ENCODE results near the gene PASK. TPM values are rescaled to one million over a fixed set of nuclear protein-coding genes. Genes with fewer than 3 reads are reported as not detected.
"Not testable (repeated sequence)": the region's sequence is repeated elsewhere in the genome, so short reads cannot be mapped to it uniquely, and the experiment has no call there.

The PASK gene
- 1 to 10 TPM; 2.8 to 3.7 (median 3.4) TPM for polyA plus RNA-seq

DNA sequence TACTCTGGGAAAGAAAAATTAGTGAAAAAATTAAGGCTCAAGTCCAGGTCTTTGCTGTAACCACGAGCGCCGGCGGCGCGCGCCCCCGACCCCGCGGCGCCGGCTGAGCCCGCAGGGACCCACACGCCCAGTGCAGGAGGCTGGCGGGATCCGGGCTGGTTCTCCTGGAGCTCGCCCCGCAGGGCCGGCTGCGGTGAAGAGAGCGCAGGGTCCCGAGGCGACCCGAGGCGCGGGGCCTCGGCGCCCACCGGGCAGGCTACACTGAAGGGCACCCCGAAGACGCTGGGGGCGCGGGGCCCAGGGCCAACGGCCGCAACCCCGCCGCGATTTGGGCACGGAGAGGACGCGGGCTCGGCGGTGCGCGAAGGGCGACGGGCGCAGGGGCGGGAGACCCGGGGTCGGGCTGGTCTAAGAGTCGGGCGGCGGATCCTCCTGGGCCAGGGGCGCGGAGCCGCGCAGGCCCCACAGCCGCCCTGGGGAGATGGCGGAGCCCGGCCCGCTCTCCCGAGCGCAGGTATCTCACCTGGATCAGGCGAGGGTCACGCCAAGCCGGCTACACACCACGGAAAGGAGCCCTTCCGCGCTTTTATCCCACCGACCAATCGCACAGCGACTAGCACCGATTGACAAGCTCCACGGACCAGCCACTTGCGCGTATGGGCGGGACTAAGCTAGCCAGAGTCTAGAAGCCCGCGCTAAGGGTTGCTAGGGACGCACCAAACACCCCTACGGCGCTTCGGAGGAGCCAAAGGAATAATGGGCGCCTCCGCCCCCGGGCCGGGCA lies at the start of gene PASK:
TSS of gene PASK (minus strand) at position 582 of the 784 bp plus-strand sequence. CDS start 6,440 bp downstream, outside the sequence.
- 0 to 1% (median 1%) methylated on average over 69 to 88 of the region's 88 CpGs for WGBS, 3 donors
- H3K27ac ChIP-seq (ENCODE audit: low read depth, low read length): no peak within 1 kb of the TSS

- no peak overlapping the region for H3K27ac ChIP-seq (ENCODE audit: low read depth, low read length)
- WGBS, 3 donors: 75 to 82% (median 79%) methylated on average over 27 of the region's 27 CpGs
These were observed 49.4 kb upstream of the PASK start for GRCh38 chr2:241198381-241199279.

- no peak overlapping the region for H3K27ac ChIP-seq (ENCODE audit: low read depth, low read length)
- WGBS, 3 donors: 84 to 92% (median 88%) methylated on average over 6 of the region's 6 CpGs
These were observed 48.7 kb upstream of the PASK start for GRCh38 chr2:241197947-241198346.

DNA sequence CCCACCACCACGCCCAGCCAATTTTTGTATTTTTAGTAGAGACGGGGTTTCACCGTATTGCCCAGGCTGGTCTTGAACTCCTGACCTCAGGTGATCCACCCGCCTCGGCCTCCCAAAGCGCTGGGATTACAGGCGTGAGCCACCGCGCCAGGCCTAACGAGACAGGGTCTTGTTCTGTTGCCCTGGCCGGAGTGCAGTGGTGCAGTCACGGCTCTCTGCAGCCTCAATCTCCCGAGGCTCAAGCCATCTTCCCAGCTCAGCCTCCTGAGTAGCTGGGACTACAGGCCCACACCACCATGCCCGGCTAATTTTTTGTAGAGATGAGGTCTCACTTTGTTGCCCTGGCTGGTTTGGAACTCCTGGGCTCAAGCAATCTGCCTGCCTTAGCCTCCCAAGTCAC lies 48.0 kb upstream of the PASK start:
- WGBS, 3 donors: 95 to 96% (median 96%) methylated on average over 13 to 14 of the region's 14 CpGs

GRCh38 chr2:241195506-241196130 lies 46.3 kb upstream of the PASK start:
- no peak overlapping the region for H3K27ac ChIP-seq (ENCODE audit: low read depth, low read length)
- 79 to 89% (median 87%) methylated on average over 18 of the region's 18 CpGs for WGBS, 3 donors

More for the DNA sequence above, 48.0 kb upstream of the PASK start:
- H3K27ac ChIP-seq (ENCODE audit: low read depth, low read length): not testable (repeated sequence)

DNA sequence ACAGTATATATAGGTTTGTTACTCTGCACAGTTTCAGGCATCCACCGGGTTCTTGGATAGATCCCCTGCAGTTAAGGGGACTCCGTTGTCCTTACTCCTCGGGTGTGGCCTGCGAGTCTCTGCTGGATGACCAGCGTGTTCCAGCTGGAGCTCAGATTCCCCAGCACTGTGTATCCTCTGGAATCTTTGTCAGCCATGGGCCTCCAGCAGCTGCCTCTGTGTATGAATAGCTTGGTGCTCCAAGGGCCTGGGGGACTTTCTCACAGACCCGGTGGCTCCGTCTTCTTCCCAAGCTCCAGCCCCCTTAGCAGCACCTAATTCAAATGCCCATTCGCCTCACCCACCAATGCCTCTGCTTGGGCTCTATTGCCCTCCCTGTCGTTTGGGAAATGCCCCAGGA lies 45.5 kb upstream of the PASK start:
- H3K27ac ChIP-seq (ENCODE audit: low read depth, low read length): no peak overlapping the region

DNA sequence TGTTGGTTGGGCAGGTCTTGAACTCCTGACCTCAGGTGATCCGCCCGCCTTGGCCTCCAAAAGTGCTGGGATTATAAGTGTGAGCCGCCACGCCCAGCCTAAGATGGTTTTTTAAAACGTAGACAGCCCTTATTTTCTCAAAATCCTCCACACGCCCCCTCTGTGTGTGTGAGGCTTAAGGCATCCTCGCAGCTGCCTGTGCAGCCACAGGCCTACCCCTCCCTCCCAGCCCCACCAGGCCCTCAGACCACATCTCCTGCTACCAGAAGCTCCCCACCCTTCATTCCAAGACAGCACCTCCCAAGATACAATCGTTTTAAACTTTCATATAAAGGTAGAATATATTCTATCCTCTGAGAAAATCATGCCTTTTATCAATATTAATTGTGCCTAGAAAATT lies 44.0 kb upstream of the PASK start:
- 82 to 87% (median 84%) methylated on average over 8 of the region's 8 CpGs for WGBS, 3 donors

More for the DNA sequence above, 45.5 kb upstream of the PASK start:
- WGBS, 3 donors: 67 to 83% (median 79%) methylated on average over 9 of the region's 9 CpGs

DNA sequence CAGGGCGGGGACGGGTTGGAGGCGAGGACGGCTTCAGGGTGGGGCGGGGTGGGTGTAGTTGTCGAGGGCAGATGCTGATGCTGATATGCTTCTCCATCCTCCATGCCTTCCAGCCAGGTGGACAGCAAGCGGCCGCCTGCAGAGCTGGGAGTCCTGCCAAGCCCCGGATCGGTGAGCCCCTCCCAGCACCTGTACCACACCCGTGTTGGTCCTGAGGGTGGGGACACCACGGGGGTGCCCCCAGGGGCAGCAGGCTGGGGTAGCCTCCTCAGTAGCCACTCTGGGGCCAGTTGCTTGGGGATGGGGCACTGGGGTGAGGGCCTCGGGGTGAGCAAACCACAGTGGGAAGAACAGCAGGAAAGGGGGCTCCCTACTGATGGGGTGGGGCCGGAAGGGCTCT lies 41.8 kb upstream of the PASK start:
- 64 to 74% (median 70%) methylated on average over 14 of the region's 14 CpGs for WGBS, 3 donors
- H3K27ac ChIP-seq (ENCODE audit: low read depth, low read length): no peak overlapping the region

More for the DNA sequence above, 44.0 kb upstream of the PASK start:
- no peak overlapping the region for H3K27ac ChIP-seq (ENCODE audit: low read depth, low read length)

DNA sequence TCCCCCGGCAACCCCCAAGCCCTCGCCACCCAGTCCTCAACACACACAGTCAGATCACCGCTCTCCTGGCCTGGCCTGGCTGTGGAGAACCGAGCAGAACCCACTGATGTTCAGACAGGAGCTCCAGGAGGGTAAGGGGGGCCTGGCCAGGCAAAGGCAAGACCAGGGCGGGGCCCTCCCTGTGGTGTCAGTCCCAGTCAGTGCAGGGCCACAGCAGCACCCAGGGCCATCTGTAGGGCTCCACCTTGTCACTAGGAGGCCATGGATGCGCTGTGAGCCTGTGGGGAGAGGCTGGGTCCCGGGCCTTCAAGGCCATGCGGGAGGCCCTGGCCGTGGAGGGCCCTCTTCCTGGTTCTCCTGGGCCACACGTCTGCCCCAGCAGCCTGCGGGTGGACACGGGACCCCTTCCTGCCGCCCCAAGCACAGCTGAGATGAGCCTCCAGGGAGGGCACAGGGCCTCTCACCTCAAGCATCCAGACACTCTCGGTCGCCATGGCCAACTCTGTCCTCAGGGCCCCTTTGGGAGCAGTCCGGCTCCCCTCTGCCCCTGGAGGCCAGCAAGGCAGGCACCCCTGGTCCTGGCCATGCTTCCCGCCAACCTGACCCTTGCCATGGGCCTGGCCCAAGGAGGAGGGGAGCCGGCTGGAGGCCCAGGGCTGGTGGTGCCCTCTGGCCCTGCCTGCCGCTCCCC lies 41.2 kb upstream of the PASK start:
- WGBS, 3 donors: 85 to 93% (median 85%) methylated on average over 15 to 19 of the region's 19 CpGs
- no peak overlapping the region for H3K27ac ChIP-seq (ENCODE audit: low read depth, low read length)

DNA sequence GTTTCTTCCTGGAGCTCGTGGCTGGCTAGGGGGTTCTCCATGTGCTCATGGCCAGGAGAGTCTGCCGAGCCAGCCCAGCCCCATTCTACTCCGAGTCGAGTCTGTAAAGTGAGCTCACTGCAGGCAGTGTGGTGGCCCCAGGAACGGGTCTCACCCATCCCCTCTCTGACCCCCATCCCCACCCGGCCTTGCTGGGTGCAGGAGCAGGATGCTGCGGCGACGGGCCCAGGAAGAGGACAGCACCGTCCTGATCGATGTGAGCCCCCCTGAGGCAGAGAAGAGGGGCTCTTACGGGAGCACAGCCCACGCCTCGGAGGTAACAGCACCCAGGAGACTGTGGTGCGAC lies 40.6 kb upstream of the PASK start:
- no peak overlapping the region for H3K27ac ChIP-seq (ENCODE audit: low read depth, low read length)
- 77 to 83% (median 83%) methylated on average over 15 of the region's 15 CpGs for WGBS, 3 donors

DNA sequence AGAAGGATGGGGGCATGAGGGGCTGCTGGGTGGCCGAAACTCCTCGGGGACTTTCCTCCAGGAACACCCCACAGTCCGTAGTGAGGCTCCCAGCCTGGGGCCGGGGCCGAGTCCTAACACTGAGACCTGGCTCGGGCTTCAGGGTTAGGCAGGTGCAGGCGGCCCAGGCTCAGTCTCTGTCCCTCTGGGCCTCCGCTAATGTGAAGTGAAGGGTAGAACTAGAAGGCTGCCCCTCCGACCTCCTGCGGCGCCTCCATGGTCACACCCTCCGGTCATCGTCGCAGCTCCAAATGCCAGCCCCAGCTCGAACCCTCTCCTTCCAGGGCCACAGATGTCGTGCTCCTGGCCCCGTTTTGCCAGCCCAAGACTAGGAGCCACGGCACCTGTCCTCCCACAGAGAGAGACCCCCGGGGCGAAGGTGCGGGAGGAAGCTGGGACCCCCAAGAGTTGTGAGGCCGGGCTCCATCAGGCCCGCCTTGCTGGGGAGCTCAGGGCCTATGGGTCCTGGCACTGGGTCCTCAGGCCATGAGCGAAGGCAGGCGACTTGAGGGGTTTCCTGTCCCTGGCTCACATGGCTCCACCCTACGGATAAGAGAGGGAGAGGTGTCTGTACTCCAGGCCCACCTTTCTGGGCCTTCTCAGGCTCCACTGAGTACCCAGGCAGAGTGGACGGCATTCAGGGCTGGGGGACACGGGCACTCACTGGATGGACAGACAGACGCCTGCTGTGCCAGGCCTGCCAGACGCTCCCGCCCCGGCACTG lies 40.0 kb upstream of the PASK start:
- 90 to 93% (median 93%) methylated on average over 31 to 32 of the region's 32 CpGs for WGBS, 3 donors
- H3K27ac ChIP-seq (ENCODE audit: low read depth, low read length): no peak overlapping the region

DNA sequence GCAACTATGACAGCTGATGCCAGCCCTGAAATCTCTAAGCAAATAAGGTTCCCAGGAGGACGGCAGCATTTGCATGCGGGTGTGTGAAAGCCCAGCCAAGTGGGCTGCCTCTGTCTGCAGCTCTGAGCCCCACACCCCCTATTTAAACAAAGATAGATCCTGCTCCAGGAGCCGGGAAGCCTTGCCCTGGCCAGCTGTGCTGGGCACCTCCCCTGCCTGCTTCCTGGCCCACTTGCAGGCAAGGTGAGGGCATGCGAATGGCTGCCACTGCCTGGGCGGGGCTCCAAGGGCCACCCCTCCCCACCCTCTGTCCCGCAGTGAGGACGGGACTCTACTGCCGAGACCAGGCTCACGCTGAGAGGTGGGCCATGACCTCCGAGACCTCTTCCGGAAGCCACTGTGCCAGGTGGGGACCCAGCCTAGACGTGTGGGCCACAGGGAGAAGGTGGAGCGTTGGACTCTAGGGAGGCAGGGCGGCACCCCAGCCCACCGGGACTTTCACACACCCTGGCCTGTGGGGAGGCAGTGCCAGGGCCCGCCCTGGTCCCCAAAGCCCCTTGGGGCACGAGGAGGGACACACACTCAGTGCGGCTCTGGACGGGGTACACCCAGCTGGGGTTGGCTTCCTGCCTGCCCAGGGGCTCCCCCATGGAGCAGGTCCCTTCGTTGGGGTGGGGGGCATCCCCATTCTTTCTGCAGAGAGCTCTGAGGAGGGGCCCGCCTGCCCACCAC lies 39.3 kb upstream of the PASK start, which contains the start of gene ANO7:
TSS of gene ANO7 (plus strand) at position 317 of the 732 bp plus-strand sequence. CDS start 1,387 bp downstream, outside the sequence.
- WGBS, 3 donors: 58 to 78% (median 75%) methylated on average over 21 of the region's 21 CpGs
- H3K27ac ChIP-seq (ENCODE audit: low read depth, low read length): no peak within 1 kb of the TSS

GRCh38 chr2:241187918-241188234 lies 38.6 kb upstream of the PASK start:
- WGBS, 3 donors: 54 to 64% (median 62%) methylated on average over 4 of the region's 4 CpGs
- H3K27ac ChIP-seq (ENCODE audit: low read depth, low read length): no peak overlapping the region

GRCh38 chr2:241187101-241187917 lies 38.0 kb upstream of the PASK start:
- WGBS, 3 donors: 56 to 64% (median 59%) methylated on average over 13 to 14 of the region's 14 CpGs
- H3K27ac ChIP-seq (ENCODE audit: low read depth, low read length): no peak overlapping the region

GRCh38 chr2:241185961-241186360 lies 36.7 kb upstream of the PASK start:
- 57 to 79% (median 63%) methylated on average over 11 of the region's 11 CpGs for WGBS, 3 donors
- H3K27ac ChIP-seq (ENCODE audit: low read depth, low read length): no peak overlapping the region

DNA sequence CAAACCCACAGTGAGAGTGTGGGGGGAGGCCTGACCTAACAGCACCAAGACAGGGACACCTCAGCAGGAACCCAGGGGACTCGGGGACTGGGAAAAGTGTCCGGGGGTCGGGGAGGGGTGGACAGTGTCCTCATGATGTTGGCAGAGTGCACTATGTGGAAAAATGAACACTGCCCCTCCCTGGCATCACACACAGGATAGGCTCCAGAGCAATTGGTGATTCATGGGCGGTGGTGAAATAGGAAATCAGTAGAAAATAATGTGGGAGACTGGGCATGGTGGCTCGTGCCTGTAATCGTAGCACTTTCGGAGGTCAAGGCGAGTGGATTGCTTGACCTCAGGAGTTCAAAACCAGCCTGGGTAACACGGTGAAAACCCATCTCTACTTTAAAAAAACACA lies 35.6 kb upstream of the PASK start:
- no peak overlapping the region for H3K27ac ChIP-seq (ENCODE audit: low read depth, low read length)
- WGBS, 3 donors: 71 to 79% (median 75%) methylated on average over 9 of the region's 9 CpGs

Measured in adipose tissue (tissue), 3 donors.